HG03378 (cell line): Measurements from ENCODE around the gene PTGR3.
A peak's percentile ranks its signal among the peaks of the same experiment; 100 is the strongest.

Experiments
- ATAC-seq: cut with Tn5 transposase; IDR thresholded peaks from one replicate; pipeline ENCODE4 v1.9.1; 2021; ENCODE audit warnings: mild to moderate bottlenecking, moderate library complexity; ENCODE audit not compliant: unreplicated experiment

PTGR3 gene

DNA sequence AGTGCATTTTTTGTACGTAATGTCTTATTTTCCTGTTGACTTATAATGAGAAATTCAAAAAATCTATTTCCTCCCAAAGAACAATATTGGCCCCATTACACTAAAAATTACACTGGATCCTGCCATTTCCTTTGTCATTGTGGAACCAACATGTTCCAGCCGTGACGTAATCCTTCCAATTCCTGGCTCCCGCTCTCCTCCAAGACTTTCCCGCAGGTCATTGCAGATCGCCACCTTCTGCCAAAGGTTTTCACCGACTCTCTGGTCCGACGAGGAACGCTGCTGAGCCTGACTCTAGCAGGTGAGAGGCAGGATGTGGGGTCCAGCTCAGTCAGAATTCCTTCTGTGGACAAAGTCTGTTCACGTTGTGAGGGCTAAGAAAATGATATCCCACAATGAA is 38.0 kb downstream of the PTGR3 start:
- ATAC-seq: no peak

DNA sequence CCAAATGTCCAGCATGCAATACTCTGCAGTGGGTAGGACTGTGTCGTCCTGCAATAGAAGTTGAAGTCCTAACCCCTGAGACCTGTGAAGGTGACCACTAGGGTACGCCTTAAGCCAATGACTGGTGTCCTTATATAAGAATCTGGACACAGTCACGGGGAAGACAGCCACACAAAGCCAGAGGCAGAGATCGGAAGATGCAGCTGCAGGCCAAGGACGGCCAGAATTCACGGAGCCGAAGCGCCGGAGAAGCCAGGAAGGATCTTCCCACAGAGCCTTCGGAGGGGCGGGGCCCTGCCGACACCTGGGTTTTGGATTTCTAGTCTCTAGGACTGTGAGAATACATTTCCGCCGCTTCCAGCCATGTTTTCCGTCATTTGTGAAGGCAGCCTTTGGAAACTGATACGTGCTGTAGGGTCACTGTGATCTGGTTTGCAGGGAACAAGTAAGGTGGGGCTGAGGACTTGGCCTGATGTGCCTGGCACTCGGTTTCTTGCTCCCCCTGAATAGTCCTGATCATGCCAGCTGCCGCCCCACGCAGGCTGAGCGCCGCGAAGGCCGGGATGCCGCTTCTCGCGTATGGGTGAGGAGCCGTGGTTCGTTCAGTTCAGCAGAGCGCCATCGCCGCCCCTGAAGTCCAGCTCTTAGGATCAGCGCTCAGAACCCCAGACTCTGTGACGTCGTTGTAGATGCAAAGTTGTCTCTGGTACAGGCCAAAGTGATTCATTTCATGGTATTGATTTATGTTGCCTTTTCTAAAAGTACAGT is 38.7 kb downstream of the PTGR3 start:
- ATAC-seq: no peak

DNA sequence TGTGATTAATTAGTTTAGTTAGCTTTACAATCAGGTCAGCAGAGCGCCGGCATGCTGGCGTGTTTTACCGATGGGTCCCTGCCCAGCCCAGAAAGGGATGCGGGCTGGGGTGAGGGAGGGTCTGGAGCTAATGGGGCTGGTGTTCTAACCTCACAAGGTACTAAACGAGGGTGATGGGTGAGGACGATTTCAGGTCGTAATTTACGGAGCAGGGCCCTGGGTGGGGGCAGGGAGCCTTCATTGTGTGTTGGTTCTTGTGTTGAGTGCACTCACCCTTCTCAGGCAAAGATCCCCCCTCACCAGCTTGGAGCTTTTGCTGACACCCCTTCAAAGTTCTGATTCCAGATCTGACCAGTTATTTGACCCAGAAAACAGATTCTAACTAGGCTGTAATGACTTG is 39.5 kb downstream of the PTGR3 start:
- no peak for ATAC-seq

DNA sequence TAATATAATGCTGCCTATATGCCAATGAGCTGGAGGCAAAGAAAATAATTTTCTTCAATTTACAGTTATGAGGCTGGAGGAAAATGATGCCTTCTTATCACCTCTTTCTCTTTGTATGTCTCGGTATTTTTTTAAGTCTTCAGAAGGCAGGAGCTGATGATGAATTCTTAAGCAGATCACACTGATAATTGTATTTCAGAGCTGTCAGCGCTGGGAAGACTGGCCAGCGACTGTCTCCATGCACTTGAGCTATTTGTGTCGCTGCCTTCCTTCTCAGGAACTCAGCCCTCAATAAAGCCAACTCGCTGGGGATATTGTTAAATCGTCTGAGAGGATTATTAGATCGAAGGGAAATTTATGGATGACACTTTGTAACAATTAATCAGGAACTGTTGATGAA is 40.3 kb downstream of the PTGR3 start:
- no peak for ATAC-seq

DNA sequence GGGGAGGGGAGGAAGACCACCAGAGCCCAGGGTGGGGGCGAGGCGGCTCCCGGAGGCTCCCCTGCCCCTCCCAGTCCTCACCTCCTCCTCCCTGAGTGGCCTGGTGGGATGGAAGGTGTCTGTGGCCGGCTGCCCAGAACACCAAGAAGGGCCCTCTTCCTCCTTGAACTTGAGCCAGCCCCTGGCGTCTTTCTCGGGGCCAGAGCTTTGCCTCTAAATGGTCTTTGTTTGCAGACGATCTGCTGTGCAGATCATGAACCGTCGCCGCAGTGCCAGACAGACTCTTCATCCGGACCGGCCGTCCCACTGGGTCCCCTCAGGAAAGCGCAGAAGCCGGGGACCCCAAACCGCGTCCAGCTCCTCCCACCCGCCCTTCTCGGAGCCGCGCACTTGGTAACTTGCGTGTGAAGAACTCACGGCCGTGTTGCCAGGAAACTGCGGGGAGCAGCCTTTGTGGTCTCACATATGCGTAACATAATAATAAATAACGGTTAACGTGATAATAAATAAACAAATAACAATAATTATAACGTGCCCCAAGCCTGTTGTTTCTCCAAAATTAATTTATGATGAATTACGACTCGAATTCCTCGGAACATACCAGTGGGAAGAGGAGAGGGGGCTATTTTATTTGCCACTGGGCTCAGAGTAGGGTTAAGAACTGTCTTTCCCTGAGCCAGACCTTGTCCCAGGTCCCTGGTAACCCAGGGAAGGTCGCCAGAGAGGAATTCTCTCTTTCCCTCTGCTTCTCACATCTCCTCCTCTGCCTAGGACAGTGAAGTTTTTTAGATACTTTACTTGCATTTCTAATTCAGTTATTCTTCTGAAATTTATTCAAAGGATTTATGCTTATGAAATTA is 41.0 kb downstream of the PTGR3 start:
- no peak for ATAC-seq

DNA sequence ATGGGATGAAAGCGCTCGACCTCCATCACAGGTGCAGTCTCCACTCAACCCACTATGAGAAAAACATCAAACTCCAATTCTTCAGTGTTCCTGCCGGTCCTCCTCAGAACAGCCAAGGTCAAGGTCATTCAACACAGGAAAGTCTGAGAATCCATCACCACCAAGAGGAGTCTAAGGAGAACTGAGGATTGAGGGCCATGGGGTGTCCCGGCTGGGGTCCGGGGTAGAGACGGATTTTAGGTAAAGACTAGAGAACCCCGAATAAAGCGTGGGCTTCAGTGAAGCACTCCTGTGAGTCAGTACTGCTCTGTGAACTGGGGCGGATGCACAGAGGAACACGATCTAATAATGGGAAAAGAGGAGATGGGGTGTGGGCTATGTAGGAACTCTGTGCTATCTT is 41.8 kb downstream of the PTGR3 start:
- ATAC-seq: no peak

DNA sequence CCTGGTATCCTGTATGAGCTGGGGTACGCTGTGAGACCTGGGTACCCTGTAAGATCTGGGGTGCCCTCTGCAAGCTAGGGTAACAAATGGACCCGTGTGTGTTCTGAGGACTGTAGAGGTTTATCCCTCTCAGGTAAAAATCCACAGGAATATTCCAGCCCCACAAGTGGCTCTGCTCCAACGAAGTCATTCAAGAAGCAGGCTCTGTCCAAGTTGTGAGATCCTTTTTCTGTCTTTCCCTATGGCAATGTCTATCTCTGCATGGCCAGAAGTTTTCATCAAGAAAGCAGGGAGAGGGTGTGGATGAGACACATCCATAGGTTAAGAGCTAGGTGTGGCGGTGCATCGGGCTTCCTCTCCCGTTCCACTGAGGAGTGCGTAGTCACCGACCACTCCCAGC is 43.0 kb downstream of the PTGR3 start:
- ATAC-seq: no peak

DNA sequence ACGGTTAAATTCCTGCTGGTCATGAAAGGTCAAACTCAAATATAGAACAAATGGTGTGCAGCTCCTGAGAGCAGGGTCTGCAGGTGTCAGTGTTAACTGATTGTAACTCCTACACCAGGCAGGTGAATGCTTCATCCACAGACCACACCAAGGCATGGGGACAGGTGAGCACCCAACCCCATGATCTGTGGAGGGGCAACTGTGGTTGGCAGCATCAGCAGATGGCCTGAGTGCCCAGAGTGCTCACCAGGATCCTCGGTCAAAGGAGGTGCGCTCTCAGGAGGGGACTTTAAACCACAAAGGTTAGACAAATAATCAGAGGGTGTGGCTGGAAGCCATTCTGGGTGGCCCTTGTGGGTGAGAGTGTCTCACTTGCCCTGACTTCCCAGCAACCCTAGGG is 44.5 kb downstream of the PTGR3 start:
- no peak for ATAC-seq

DNA sequence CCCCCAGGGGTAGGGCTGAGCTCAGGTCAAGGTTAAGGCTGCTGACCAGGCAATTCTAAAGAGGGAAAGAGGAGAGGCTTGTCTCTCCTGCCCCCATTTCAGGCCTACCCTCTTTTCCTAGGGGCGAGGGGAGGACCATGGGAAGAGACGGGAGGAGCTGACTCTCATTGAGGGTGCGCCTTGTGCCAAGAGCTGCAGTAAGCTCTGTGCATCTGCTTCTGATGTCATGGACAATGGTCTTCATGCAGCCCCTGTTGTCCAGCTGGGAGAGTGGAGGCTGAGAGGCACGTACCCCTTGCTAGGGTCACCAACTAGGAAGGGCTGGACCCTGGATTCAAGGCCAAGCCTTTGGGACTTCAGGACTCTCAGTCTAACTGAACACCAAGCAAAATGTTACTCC is 45.2 kb downstream of the PTGR3 start:
- no peak for ATAC-seq

DNA sequence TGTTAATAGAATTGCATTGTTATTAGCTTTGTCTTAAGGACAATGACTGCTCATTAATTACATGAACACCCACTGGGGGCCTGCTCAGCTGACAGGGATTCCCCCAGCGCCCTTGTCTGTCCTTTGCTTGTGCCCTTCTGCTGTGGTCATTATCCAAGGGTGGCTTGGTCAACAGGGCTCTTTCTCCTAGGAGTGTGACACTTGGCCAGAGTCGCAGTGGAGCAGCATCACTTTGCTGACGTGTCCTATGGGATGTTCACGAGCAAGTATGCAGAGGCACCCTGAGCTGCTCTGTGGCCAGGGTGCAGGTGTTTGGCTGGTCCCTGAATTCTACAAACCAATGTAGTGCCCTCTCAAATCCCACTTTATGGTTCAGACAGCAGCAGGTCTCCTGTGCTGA is 46.0 kb downstream of the PTGR3 start:
- ATAC-seq: no peak

DNA sequence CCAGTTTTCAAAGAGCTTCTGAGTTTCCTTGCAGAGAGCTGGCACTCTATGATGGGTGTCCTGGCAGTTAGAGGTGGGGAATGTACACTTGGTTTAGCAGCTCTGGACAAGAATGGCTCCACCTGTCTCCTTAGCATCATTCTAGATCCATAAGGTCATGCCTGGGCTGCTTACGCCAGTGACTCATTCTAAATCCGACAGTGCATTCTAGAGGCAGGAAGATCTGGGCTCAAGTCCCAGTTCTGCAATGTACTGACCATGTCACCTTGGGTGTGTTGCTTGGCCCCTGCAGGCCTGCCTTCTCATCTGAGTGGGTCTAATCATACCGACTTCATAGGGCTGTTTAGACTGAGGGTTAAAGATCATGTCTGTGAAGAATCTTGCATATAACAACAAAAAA is 46.5 kb downstream of the PTGR3 start:
- no peak for ATAC-seq

DNA sequence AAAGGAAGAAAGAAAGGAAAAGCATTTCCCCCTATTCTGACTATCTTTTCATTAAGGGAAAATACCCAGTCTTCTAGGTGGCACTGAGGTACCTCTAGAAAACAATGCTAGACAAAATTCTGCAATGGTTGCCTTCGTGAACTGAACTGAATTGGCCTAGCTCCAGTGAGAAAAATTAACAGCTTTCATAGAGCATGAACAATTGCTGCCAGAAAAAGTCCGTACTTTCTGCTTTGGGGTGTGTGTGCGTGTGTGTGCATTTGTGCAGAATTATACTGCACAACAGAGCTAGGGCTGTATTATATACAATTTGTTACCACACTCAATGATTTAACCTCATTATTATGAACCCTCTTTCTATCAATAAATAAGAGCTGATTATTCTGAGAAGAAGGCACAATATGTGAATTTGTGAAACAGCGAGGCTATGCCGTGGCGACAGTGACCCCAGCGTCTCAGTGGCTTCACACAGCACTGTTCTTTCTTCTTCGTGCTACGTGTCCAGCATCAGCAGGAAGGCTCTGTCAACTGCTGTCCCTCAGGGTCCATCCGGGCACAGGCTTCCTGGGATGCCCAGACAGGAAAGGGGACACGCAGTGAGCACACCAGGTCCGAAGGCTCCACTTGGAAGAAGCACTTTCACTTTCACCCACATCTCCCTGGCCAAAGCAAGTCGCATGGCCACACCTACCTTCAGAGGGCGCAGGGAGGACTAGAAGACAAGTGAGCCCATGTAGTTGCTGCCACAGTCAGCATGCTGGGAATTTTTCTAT is 47.5 kb downstream of the PTGR3 start:
- peak; percentile 61 for ATAC-seq

DNA sequence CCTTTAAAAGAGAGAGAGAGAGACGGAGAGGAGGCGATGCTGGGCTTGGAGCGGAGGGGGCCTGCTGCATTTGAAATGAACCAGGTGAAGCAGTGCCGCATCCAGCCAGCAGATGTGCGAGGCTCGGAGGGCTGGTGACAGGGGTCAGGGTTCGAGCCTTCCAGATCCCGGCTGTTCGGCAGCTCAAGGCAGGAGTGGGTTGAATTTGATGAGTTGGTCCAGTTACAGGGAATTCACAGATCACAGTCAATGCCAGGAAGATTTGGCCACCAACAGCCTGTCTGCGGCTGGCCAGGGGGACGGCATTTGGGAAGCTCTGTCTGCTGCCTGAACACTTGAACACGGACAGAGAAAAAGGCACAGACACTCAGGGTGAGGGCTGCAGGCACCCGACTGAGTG is 48.6 kb downstream of the PTGR3 start:
- ATAC-seq: no peak

DNA sequence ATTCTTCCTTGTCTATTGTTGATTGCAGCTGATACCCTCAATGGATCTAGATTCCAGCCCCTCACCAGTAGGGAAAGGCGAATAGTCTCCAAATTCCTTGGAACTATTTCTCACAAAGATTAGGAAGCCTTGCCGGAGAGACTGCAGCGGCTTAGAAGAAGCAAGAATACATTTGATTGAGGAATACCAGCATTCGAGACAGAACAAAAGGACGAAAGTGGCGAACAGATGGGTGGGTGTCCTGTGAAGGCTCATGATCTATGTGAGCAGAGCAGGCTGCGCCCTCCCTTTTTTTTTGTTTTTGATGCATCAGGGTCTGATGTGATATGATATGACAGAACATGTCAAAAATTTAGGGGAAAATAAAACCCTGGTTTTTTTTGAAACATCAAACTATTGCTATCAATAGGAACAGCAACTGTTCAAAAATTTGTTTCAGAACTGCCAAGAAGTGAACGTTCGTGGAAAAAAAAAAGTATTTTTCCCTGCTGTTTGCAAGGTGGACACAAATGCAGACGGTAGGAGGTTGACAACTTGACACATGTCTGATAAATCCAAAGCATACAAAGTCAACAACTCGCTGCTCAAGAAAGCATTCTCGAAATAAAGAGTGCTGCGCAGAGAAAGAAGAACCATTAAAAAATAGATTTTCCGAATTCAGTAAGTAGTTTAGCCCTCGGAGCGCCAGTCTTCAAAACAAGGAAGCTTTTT is 49.1 kb downstream of the PTGR3 start:
- ATAC-seq: no peak

DNA sequence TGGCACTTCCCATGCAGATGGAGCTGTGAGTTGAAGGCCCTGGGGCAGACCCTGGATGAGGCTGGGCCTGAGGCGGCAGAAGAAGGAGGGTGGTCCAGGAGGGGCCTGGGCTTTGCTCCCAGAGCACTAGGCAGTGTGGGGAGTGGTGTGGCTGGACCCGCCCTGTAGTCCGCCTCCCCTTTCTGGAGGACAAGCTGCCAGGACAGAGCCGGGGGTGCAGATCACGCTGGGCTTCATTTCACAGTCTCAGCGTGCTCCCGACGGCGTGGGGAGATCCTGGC is 49.8 kb downstream of the PTGR3 start:
- no peak for ATAC-seq
